AG09319 (cell line): ENCODE measurements around the gene CLEC16A.

Experiments
- DNase-seq: peaks from one replicate; pipeline ENCODE4 v3.0.0-alpha.2; 2010; ENCODE audit warnings: low read depth; ENCODE audit errors: extremely low read depth
- TF ChIP-seq, protein P1 (sequence below): IDR thresholded peaks from 2 replicates; pipeline ENCODE4 v1.5.1; 2011; ENCODE audit warnings: low read depth, mild to moderate bottlenecking, inconsistent platforms, low read length, moderate library complexity

The CLEC16A gene

GRCh38 chr16:11134722-11135463 lies 190.5 kb downstream of the CLEC16A start:
- TF ChIP-seq, protein P1, sequence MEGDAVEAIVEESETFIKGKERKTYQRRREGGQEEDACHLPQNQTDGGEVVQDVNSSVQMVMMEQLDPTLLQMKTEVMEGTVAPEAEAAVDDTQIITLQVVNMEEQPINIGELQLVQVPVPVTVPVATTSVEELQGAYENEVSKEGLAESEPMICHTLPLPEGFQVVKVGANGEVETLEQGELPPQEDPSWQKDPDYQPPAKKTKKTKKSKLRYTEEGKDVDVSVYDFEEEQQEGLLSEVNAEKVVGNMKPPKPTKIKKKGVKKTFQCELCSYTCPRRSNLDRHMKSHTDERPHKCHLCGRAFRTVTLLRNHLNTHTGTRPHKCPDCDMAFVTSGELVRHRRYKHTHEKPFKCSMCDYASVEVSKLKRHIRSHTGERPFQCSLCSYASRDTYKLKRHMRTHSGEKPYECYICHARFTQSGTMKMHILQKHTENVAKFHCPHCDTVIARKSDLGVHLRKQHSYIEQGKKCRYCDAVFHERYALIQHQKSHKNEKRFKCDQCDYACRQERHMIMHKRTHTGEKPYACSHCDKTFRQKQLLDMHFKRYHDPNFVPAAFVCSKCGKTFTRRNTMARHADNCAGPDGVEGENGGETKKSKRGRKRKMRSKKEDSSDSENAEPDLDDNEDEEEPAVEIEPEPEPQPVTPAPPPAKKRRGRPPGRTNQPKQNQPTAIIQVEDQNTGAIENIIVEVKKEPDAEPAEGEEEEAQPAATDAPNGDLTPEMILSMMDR, result no peak
- DNase-seq, result no peak

- TF ChIP-seq, protein P1, result no peak
- DNase-seq, result peak; percentile 19
Measured at GRCh38 chr16:11135464-11135973, 191.2 kb downstream of the CLEC16A start.

GRCh38 chr16:11136600-11136999 lies 192.2 kb downstream of the CLEC16A start:
- TF ChIP-seq, protein P1, result no peak
- no peak for DNase-seq

DNA sequence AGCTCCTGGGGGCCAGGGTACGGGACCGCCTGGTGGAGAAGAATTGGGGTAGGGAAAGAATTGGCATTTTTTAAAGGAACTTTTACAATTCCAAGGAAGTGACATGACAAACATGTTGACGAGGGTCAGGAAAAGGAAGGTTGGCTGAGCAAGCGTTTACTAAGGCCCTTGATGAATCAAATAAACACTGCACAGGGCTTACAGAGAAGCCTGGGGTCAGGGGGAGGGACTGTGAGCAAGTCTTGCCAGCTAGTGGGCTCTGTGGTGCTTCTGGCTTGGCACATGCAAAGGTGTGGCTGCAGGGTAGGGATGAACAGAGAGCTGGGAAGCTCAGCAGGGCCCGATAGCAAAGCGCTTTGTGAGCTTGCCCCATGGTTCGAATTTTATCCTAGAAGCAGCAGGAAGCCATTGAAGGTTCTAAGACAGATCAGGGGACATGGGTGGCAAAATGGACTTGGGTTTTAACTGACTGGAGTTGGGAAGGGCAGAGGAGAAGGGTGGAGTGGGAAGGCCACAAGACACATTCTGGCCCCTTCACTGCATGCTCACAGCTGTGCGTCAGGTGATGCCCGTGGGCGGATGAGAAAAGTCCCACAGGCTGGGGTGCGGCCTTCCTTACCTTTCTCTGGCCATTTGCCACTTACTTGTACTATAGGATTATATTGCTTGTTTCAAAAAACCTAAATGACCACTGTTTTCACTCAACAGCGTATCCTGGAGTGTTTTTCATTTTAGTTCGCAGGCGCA lies 193.8 kb downstream of the CLEC16A start:
- no peak for DNase-seq
- TF ChIP-seq, protein P1, result no peak

- TF ChIP-seq, protein P1, result no peak
- DNase-seq, result no peak
Measured at GRCh38 chr16:11138769-11139325, 194.5 kb downstream of the CLEC16A start.

DNA sequence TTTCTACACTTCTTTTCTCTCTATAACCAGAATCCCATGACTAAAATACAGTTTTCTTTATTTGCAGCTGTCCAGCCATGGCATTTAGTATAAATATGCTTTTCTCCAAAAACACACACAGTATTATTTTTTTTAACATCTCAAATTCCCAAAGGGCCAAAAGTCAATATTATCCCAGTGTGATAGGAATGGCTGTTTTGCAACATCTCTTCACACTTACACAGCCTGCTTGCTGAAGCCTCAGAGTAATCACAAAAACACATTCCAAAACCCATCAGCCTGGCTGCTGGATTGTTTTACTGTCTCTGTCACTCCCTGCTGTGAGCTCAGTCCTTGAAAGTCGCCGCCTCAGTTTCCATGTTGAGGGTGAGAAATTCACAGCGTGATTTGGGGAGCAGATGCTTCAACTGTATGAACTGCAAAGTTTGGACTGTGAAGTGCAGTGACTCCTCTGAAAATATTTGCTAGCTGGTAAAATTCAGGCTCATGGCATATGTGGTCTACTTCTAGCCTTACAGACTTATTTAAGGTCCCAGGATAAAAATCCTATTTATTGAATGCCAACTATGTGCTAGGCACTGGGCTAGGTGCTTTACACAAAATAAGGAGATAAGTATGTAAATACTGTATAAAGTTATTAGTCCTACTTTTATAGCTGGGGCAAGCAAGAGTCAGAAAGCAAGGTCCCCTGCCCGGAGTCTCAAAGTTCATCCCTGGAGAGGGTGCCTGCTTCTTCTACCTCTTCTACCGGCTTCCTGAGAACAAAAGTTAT lies 195.1 kb downstream of the CLEC16A start:
- TF ChIP-seq, protein P1, result no peak
- DNase-seq, result no peak
